ENCODE results near the gene STRIP1. TPM values are rescaled to one million over a fixed set of nuclear protein-coding genes. Genes with fewer than 3 reads are reported as not detected.

Gene STRIP1
- total RNA-seq, 4 donors from 2014 or later = 21.7 to 50.3 (median 33.0) TPM

- TF ChIP-seq CTCF (IDR thresholded peaks at IDR 0.05; ENCODE audit: low read depth) = no peak
Measured at GRCh38 chr1:110084227-110085078, 50.0 kb downstream of the STRIP1 start.

GRCh38 chr1:110085671-110086070 is 51.2 kb downstream of the STRIP1 start:
- no peak for TF ChIP-seq CTCF (IDR thresholded peaks at IDR 0.05; ENCODE audit: low read depth)

GRCh38 chr1:110086961-110087360 is 52.5 kb downstream of the STRIP1 start:
- TF ChIP-seq CTCF (IDR thresholded peaks at IDR 0.05; ENCODE audit: low read depth) = no peak

GRCh38 chr1:110087812-110088738 is 53.7 kb downstream of the STRIP1 start:
- no peak for TF ChIP-seq CTCF (IDR thresholded peaks at IDR 0.05; ENCODE audit: low read depth)

- TF ChIP-seq CTCF (IDR thresholded peaks at IDR 0.05; ENCODE audit: low read depth) = no peak
Measured at GRCh38 chr1:110088739-110089316, 54.4 kb downstream of the STRIP1 start.

- TF ChIP-seq CTCF (IDR thresholded peaks at IDR 0.05; ENCODE audit: low read depth) = no peak
Measured at GRCh38 chr1:110089561-110090275, 55.3 kb downstream of the STRIP1 start.

All from subcutaneous adipose tissue (tissue), 4 donors.